Activated CD4-positive, alpha-beta T cell treated with anti-CD3 and anti-CD28 coated beads for 48 hours (primary cell): ENCODE data around the gene PLA2G6.
"Not testable (repeated sequence)": the region's sequence is repeated elsewhere in the genome, so short reads cannot be mapped to it uniquely, and the experiment has no call there.

Experiments
- DNase-seq: peaks from one replicate; pipeline ENCODE4 v3.0.0-alpha.2; 2020

The PLA2G6 gene

GRCh38 chr22:38131399-38131798 is 50.2 kb downstream of the PLA2G6 start:
- no peak for DNase-seq

- no peak for DNase-seq
Observed at GRCh38 chr22:38129856-38130255, 51.8 kb downstream of the PLA2G6 start.

GRCh38 chr22:38129021-38129420 is 52.6 kb downstream of the PLA2G6 start:
- no peak for DNase-seq

GRCh38 chr22:38127869-38128268 is 53.8 kb downstream of the PLA2G6 start:
- DNase-seq, result no peak

GRCh38 chr22:38126928-38127668 is 54.5 kb downstream of the PLA2G6 start:
- DNase-seq, result no peak

- DNase-seq, result no peak
Observed at GRCh38 chr22:38125751-38126201, 55.9 kb downstream of the PLA2G6 start.

GRCh38 chr22:38125038-38125610 is 56.5 kb downstream of the PLA2G6 start:
- no peak for DNase-seq

GRCh38 chr22:38124236-38124974 is 57.2 kb downstream of the PLA2G6 start:
- no peak for DNase-seq

- DNase-seq, result no peak
Observed at GRCh38 chr22:38122616-38123015, 59.0 kb downstream of the PLA2G6 start.

- no peak for DNase-seq
Observed at GRCh38 chr22:38120359-38121110, 61.1 kb downstream of the PLA2G6 start.

GRCh38 chr22:38118747-38119146 is 62.9 kb downstream of the PLA2G6 start:
- not testable (repeated sequence) for DNase-seq

- DNase-seq, result no peak
Observed at GRCh38 chr22:38118182-38118581, 63.4 kb downstream of the PLA2G6 start.

- DNase-seq, result not testable (repeated sequence)
Observed at GRCh38 chr22:38117556-38117955, 64.1 kb downstream of the PLA2G6 start.

GRCh38 chr22:38115423-38116205 is 66.0 kb downstream of the PLA2G6 start:
- no peak for DNase-seq

GRCh38 chr22:38114484-38115398 is 66.9 kb downstream of the PLA2G6 start:
- DNase-seq, result peak; percentile 86

- DNase-seq, result no peak
Observed at GRCh38 chr22:38112381-38112780, 69.2 kb downstream of the PLA2G6 start.

GRCh38 chr22:38111925-38112355 is 69.7 kb downstream of the PLA2G6 start:
- DNase-seq, result no peak

- no peak for DNase-seq
Observed at GRCh38 chr22:38110863-38111852, 70.5 kb downstream of the PLA2G6 start.

GRCh38 chr22:38110008-38110862 is 71.4 kb downstream of the PLA2G6 start, which contains the start of gene BAIAP2L2:
TSS of gene BAIAP2L2 (minus strand) at chr22:38110684. CDS start at chr22:38110525, 159 bp downstream.
- DNase-seq, result no peak
